PC-9 (cell line): ENCODE data around the gene NKIRAS1. TPM values are rescaled to one million over a fixed set of nuclear protein-coding genes. Genes with fewer than 3 reads are reported as not detected.
"Not testable (repeated sequence)": the region's sequence is repeated elsewhere in the genome, so short reads cannot be mapped to it uniquely, and the experiment has no call there.

Experiments used
- BruUV-seq: library from RNA; stranded (reverse); fragments of 400-500 nt; replicated peaks from 2 replicates; lab custom pipeline; 2021; lab: Mats Ljungman, UMichigan
- CTCF ChIA-PET: fragments of 300-600 bp; sonication (Branson Sonifier 250); formaldehyde crosslinking; loops from one replicate; lab custom pipeline; 2022; ENCODE audit warnings: antibody characterized with exemption; lab: Charles Lee
- POLR2A ChIA-PET: fragments of 300-600 bp; sonication (Branson Sonifier 250); formaldehyde crosslinking; loops from one replicate; lab custom pipeline; 2022; ENCODE audit warnings: antibody characterized with exemption; ENCODE audit not compliant: unreplicated experiment; lab: Charles Lee
- DNase-seq, 2 experiments: peaks; one replicate each; pipeline versions ENCODE4 v3.0.0 to v3.0.0-alpha.2; 2015 to 2022; ENCODE audit warnings: mixed read lengths in 1 of 2
- H2AFZ ChIP-seq: fragments of 200-600 bp; sonication (generic); 2 replicates; pipeline ENCODE4 v1.8.1; 2017; ENCODE audit warnings: antibody characterized with exemption
- H3F3A ChIP-seq: fragments of 200-600 bp; sonication (generic); 2 replicates; pipeline ENCODE4 v1.8.1; 2017; ENCODE audit warnings: antibody characterized with exemption, mild to moderate bottlenecking, low read depth; ENCODE audit not compliant: insufficient read depth
- H3K27ac ChIP-seq: fragments of 200-600 bp; sonication (generic); 2 replicates; pipeline ENCODE4 v1.6.1; 2016; ENCODE audit warnings: mixed run types
- H3K27me3 ChIP-seq: fragments of 200-600 bp; sonication (generic); 2 replicates; pipeline ENCODE4 v1.6.1; 2016; ENCODE audit warnings: low read depth, mixed run types; ENCODE audit not compliant: insufficient read depth
- H3K36me3 ChIP-seq: fragments of 200-600 bp; sonication (generic); 2 replicates; pipeline ENCODE4 v1.6.1; 2016; ENCODE audit warnings: low read depth, mixed run types
- H3K4me1 ChIP-seq: fragments of 200-600 bp; sonication (generic); replicated peaks from 2 replicates; pipeline ENCODE4 v1.6.1; 2016; ENCODE audit warnings: mixed run types; ENCODE audit not compliant: insufficient read depth
- H3K4me2 ChIP-seq: fragments of 200-600 bp; sonication (generic); 2 replicates; pipeline ENCODE4 v1.6.1; 2017; ENCODE audit warnings: mixed run types
- H3K4me3 ChIP-seq: fragments of 200-600 bp; sonication (generic); 2 replicates; pipeline ENCODE4 v1.6.1; 2016; ENCODE audit warnings: mixed run types
- H3K79me2 ChIP-seq: fragments of 200-600 bp; sonication (generic); 2 replicates; pipeline ENCODE4 v1.6.1; 2017; ENCODE audit warnings: low read depth, mixed run types
- H3K9me2 ChIP-seq: fragments of 200-600 bp; sonication (generic); 2 replicates; pipeline ENCODE4 v1.8.1; 2017; ENCODE audit warnings: mild to moderate bottlenecking; ENCODE audit not compliant: insufficient read depth
- H3K9me3 ChIP-seq: fragments of 200-600 bp; sonication (generic); 2 replicates; pipeline ENCODE4 v1.8.1; 2016; ENCODE audit warnings: low read depth; ENCODE audit not compliant: insufficient read depth
- H4K20me1 ChIP-seq: fragments of 200-600 bp; sonication (generic); 2 replicates; pipeline ENCODE4 v1.8.1; 2017; ENCODE audit not compliant: insufficient read depth
- EZH2 ChIP-seq: fragments of 200-600 bp; sonication (generic); IDR thresholded peaks from 2 replicates; pipeline ENCODE4 v1.8.0; 2017; ENCODE audit warnings: antibody characterized with exemption, low read depth
- intact Hi-C: fragments of 100-400 bp; cut with micrococcal nuclease; formaldehyde crosslinking; loops from one replicate; pipeline ENCODE4 v1.10.0; 2022; ENCODE audit not compliant: unreplicated experiment
- total RNA-seq: library from RNA; stranded (reverse); gene quantifications from 2 replicates; pipeline ENCODE4 v1.2.3, GENCODE V29; 2021
- TF ChIP-seq, protein P1 (sequence below): fragments of 200-600 bp; sonication (generic); conservative IDR thresholded peaks from 2 replicates; pipeline ENCODE4 v1.6.1; 2017; ENCODE audit warnings: mixed run types, antibody characterized with exemption, mild to moderate bottlenecking, moderate library complexity

NKIRAS1 gene
- total RNA-seq, 1 experiment from 2014 or later, result 8.6 TPM

DNA sequence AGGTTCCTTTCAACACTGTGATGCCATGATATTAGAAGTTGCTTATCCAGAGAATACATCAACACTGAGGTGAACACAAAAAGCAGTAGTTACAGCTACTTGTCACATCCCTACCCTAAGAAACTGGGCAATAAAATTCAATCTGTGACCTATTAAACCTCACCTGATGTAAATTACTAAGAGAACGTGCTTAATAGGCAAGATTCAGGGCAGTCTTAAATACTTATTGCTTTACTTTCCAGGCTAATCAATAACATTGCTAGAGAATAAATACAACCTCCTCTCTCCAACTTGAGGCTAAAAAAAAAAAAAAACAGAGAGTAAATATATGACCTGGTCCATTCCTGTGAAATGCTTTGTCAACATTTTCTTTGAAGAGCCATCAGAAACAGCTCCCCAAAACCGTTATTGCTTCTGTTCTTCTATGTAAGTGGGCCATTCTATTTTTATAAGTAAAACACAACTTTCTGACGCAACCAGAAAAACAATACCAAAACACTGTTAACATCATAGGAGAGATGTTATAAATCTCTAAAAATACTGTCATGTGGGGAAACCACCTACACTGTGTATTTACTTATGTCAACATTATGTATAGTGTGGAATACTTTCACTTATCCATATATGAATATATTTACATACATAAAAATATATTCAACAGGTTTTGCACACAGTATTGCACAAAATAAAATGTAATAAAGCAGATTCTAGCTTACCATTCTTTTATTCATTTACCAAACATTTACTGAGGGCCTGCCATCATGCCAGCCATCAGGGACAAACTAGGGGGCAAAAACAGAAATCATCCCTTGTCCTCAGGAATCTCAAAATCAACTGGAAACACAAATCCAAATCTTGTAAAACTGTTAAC is 2.7 kb downstream of the NKIRAS1 start:
- H3K36me3 ChIP-seq, result peaks cover 19% of the 10 kb centered on the region
- DNase-seq, result no peak
- H3K9me3 ChIP-seq, result no peaks in the 10 kb centered on the region
- H3K27me3 ChIP-seq, result no peaks in the 10 kb centered on the region
- H2AFZ ChIP-seq, result no peak overlapping the region
- POLR2A ChIA-PET, result no interaction called here
- peaks cover 20% of the 10 kb centered on the region for H3F3A ChIP-seq
- H4K20me1 ChIP-seq, result peaks cover 15% of the 10 kb centered on the region
- H3K4me3 ChIP-seq, result peak overlapping the region; percentile 91; the same call in 1 of the 2 replicates
- no TSS peak for BruUV-seq
- H3K27ac ChIP-seq, result no peak overlapping the region
- no peaks in the 10 kb centered on the region; the same call in 1 of the 2 replicates for H3K9me2 ChIP-seq
- H3K79me2 ChIP-seq, result peaks cover 72% of the 10 kb centered on the region
- peaks cover 32% of the 10 kb centered on the region for H3K4me1 ChIP-seq
- intact Hi-C loops, result loop anchor here (10.0 kb wide), 1 partner anchor 321 kb away; no protein-coding TSS in a partner anchor
- TF ChIP-seq EZH2, result no peak
- TF ChIP-seq, protein P1, sequence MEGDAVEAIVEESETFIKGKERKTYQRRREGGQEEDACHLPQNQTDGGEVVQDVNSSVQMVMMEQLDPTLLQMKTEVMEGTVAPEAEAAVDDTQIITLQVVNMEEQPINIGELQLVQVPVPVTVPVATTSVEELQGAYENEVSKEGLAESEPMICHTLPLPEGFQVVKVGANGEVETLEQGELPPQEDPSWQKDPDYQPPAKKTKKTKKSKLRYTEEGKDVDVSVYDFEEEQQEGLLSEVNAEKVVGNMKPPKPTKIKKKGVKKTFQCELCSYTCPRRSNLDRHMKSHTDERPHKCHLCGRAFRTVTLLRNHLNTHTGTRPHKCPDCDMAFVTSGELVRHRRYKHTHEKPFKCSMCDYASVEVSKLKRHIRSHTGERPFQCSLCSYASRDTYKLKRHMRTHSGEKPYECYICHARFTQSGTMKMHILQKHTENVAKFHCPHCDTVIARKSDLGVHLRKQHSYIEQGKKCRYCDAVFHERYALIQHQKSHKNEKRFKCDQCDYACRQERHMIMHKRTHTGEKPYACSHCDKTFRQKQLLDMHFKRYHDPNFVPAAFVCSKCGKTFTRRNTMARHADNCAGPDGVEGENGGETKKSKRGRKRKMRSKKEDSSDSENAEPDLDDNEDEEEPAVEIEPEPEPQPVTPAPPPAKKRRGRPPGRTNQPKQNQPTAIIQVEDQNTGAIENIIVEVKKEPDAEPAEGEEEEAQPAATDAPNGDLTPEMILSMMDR, result no peak
- peak overlapping the region; percentile 90 for H3K4me2 ChIP-seq
- CTCF ChIA-PET, result no interaction called here

DNA sequence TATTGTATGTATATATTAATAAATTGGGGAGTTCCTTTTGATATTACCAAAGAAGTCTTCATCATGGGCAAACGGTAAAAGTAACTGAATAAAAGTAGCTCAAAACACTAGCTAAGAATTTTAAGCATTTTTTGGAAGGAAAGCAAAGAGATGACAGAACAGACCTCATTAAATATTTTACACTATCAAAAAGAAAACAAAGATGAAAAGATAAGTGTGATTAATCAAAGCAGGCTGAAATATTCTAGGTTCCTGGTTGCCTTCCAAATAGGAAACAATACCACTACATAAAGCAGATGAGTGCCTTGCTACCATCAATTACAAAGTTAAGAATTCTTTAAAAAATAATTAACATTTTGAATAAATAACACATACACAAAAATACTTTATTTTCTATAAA is 3.6 kb downstream of the NKIRAS1 start:
- H3K4me3 ChIP-seq, result no peak overlapping the region
- no TSS peak for BruUV-seq
- no peak overlapping the region for H3K4me2 ChIP-seq
- H4K20me1 ChIP-seq, result peaks cover 6% of the 10 kb centered on the region
- peaks cover 63% of the 10 kb centered on the region for H3K79me2 ChIP-seq
- ChIA-PET CTCF (no interaction called here), POLR2A (no interaction called here)
- H3K9me3 ChIP-seq, result no peaks in the 10 kb centered on the region
- peaks cover 28% of the 10 kb centered on the region for H3K4me1 ChIP-seq
- peaks cover 10% of the 10 kb centered on the region for H3K36me3 ChIP-seq
- H3K27ac ChIP-seq, result no peak overlapping the region
- no peak for DNase-seq
- H2AFZ ChIP-seq, result no peak overlapping the region
- TF ChIP-seq, protein P1, result no peak
- no peak for TF ChIP-seq EZH2
- H3F3A ChIP-seq, result peaks cover 15% of the 10 kb centered on the region
- no peaks in the 10 kb centered on the region for H3K9me2 ChIP-seq
- intact Hi-C loops, result loop anchor here (10.0 kb wide), 1 partner anchor 322 kb away; no protein-coding TSS in a partner anchor
- H3K27me3 ChIP-seq, result no peaks in the 10 kb centered on the region

DNA sequence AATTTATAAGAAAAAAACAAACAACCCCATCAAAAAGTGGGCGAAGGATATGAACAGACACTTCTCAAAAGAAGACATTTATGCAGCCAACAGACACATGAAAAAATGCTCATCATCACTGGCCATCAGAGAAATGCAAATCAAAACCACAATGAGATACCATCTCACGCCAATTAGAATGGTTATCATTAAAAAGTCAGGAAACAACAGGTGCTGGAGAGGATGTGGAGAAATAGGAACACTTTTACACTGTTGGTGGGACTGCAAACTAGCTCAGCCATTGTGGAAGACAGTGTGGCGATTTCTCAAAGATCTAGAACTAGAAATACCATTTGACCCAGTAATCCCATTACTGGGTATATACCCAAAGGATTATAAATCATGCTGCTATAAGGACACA is 4.5 kb downstream of the NKIRAS1 start:
- DNase-seq, H3K9me3 ChIP-seq, H3F3A ChIP-seq, H2AFZ ChIP-seq, H4K20me1 ChIP-seq, H3K4me3 ChIP-seq, H3K27me3 ChIP-seq, H3K9me2 ChIP-seq, H3K4me2 ChIP-seq, CTCF ChIA-PET, POLR2A ChIA-PET, BruUV-seq, H3K27ac ChIP-seq: not testable (repeated sequence)
- Histone ChIP-seq H3K79me2 (peaks cover 54% of the 10 kb centered on the region), H3K36me3 (peaks cover 12% of the 10 kb centered on the region; the same call in 1 of the 2 replicates), H3K4me1 (peaks cover 28% of the 10 kb centered on the region)
- intact Hi-C loops, result loop anchor here (10.0 kb wide), 1 partner anchor 322 kb away; no protein-coding TSS in a partner anchor
